CD4-positive, alpha-beta T cell treated with Interleukin-6 at 100 ng/mL for 8 hours (primary cell): ENCODE measurements around the gene PNLIPRP1.

Experiments used
- DNase-seq: peaks from one replicate; pipeline ENCODE4 v3.0.0-alpha.2; 2020; ENCODE audit warnings: mixed read lengths, low spot score

PNLIPRP1 gene

GRCh38 chr10:116631871-116632295 lies 41.1 kb downstream of the PNLIPRP1 start:
- no peak for DNase-seq

GRCh38 chr10:116632596-116633215 lies 41.9 kb downstream of the PNLIPRP1 start:
- no peak for DNase-seq

GRCh38 chr10:116633216-116633600 lies 42.4 kb downstream of the PNLIPRP1 start:
- DNase-seq: no peak

GRCh38 chr10:116634126-116634975 lies 43.6 kb downstream of the PNLIPRP1 start:
- no peak for DNase-seq

- DNase-seq: no peak
Observed at GRCh38 chr10:116636385-116636784, 45.6 kb downstream of the PNLIPRP1 start.

- no peak for DNase-seq
Observed at GRCh38 chr10:116636976-116637375, 46.2 kb downstream of the PNLIPRP1 start.

GRCh38 chr10:116637830-116638229 lies 47.1 kb downstream of the PNLIPRP1 start:
- DNase-seq: no peak

- DNase-seq: no peak
Observed at GRCh38 chr10:116646502-116646901, 55.7 kb downstream of the PNLIPRP1 start.

GRCh38 chr10:116648903-116649302 lies 58.1 kb downstream of the PNLIPRP1 start:
- DNase-seq: no peak

GRCh38 chr10:116653885-116654284 lies 63.1 kb downstream of the PNLIPRP1 start:
- DNase-seq: no peak

- no peak for DNase-seq
Observed at GRCh38 chr10:116654816-116655215, 64.1 kb downstream of the PNLIPRP1 start.

GRCh38 chr10:116655568-116655967 lies 64.8 kb downstream of the PNLIPRP1 start:
- no peak for DNase-seq

- no peak for DNase-seq
Observed at GRCh38 chr10:116656044-116656443, 65.3 kb downstream of the PNLIPRP1 start.

GRCh38 chr10:116657863-116658551 lies 67.2 kb downstream of the PNLIPRP1 start:
- no peak for DNase-seq
